Osteoblast (primary cell): Measurements from ENCODE around the gene STRN. TPM values are rescaled to one million over a fixed set of nuclear protein-coding genes. Genes with fewer than 3 reads are reported as not detected.
"Not testable (repeated sequence)": the region's sequence is repeated elsewhere in the genome, so short reads cannot be mapped to it uniquely, and the experiment has no call there.

Source experiments
- DNase-seq: peaks from one replicate; pipeline ENCODE4 v3.0.0; 2011; ENCODE audit warnings: low spot score, mixed read lengths; ENCODE audit not compliant: insufficient read length; ENCODE audit errors: missing footprints
- H2AFZ ChIP-seq: 2 replicates; pipeline ENCODE4 v1.6.0; 2011; ENCODE audit warnings: mild to moderate bottlenecking, low read length
- H3K27ac ChIP-seq: 2 replicates; pipeline ENCODE4 v1.5.1; 2011; ENCODE audit warnings: mild to moderate bottlenecking, low read depth, low read length, moderate library complexity
- H3K27me3 ChIP-seq: 2 replicates; pipeline ENCODE4 v1.6.0; 2012; ENCODE audit warnings: mild to moderate bottlenecking, control low read depth, inconsistent platforms, low read length, moderate library complexity; ENCODE audit not compliant: insufficient read depth
- H3K36me3 ChIP-seq: 2 replicates; pipeline ENCODE4 v1.5.1; 2011; ENCODE audit warnings: mild to moderate bottlenecking, low read length, control low read depth, moderate library complexity; ENCODE audit not compliant: insufficient read depth
- H3K4me1 ChIP-seq: 2 replicates; pipeline ENCODE4 v1.5.1; 2011; ENCODE audit warnings: mild to moderate bottlenecking, low read length, control low read depth, moderate library complexity; ENCODE audit not compliant: insufficient read depth
- H3K4me2 ChIP-seq: 2 replicates; pipeline ENCODE4 v1.6.0; 2011; ENCODE audit warnings: mild to moderate bottlenecking, low read length; ENCODE audit not compliant: insufficient read depth
- H3K4me3 ChIP-seq: fragments of 200-600 bp; sonication (generic); 3 replicates; pipeline ENCODE4 v1.5.1; 2012; ENCODE audit warnings: mild to moderate bottlenecking, low read length, inconsistent platforms; ENCODE audit not compliant: insufficient read depth
- H3K79me2 ChIP-seq: 2 replicates; pipeline ENCODE4 v1.6.0; 2012; ENCODE audit warnings: mild to moderate bottlenecking, low read length, control low read depth, inconsistent platforms; ENCODE audit not compliant: insufficient read depth
- H3K9me3 ChIP-seq: 2 replicates; pipeline ENCODE4 v1.5.1; 2011; ENCODE audit warnings: low read depth, low read length, control low read depth
- H4K20me1 ChIP-seq: 2 replicates; pipeline ENCODE4 v1.6.0; 2012; ENCODE audit warnings: mild to moderate bottlenecking, low read length, control low read depth; ENCODE audit not compliant: insufficient read depth
- total RNA-seq: library from RNA; depleted of rRNA; stranded (reverse); fragments of >200 nt; gene quantifications from 2 replicates; pipeline ENCODE4 v1.2.3, GENCODE V29; 2012
- TF ChIP-seq, protein P1 (sequence below): IDR thresholded peaks from 2 replicates; pipeline ENCODE4 v1.5.1; 2011; ENCODE audit warnings: mild to moderate bottlenecking, low read depth, low read length, moderate library complexity; ENCODE audit errors: extremely low read depth

Gene STRN
- total RNA-seq, 1 donor = 21.4 TPM

GRCh38 chr2:37005118-37005868, 39.0 kb upstream of the STRN start:
- H4K20me1 ChIP-seq = no peaks in the 10 kb centered on the region
- H3K79me2 ChIP-seq = no peaks in the 10 kb centered on the region
- H3K9me3 ChIP-seq = no peaks in the 10 kb centered on the region
- H3K4me1 ChIP-seq = peaks cover 6% of the 10 kb centered on the region
- no peak overlapping the region for H3K27ac ChIP-seq
- H3K4me3 ChIP-seq = no peak overlapping the region
- no peaks in the 10 kb centered on the region for H3K27me3 ChIP-seq
- TF ChIP-seq, protein P1, sequence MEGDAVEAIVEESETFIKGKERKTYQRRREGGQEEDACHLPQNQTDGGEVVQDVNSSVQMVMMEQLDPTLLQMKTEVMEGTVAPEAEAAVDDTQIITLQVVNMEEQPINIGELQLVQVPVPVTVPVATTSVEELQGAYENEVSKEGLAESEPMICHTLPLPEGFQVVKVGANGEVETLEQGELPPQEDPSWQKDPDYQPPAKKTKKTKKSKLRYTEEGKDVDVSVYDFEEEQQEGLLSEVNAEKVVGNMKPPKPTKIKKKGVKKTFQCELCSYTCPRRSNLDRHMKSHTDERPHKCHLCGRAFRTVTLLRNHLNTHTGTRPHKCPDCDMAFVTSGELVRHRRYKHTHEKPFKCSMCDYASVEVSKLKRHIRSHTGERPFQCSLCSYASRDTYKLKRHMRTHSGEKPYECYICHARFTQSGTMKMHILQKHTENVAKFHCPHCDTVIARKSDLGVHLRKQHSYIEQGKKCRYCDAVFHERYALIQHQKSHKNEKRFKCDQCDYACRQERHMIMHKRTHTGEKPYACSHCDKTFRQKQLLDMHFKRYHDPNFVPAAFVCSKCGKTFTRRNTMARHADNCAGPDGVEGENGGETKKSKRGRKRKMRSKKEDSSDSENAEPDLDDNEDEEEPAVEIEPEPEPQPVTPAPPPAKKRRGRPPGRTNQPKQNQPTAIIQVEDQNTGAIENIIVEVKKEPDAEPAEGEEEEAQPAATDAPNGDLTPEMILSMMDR = peak; percentile 61
- DNase-seq = no peak
- peaks cover 30% of the 10 kb centered on the region for H3K36me3 ChIP-seq
- peak overlapping the region; percentile 40 for H2AFZ ChIP-seq
- H3K4me2 ChIP-seq = peak overlapping the region; percentile 26

GRCh38 chr2:37000988-37001556, 34.7 kb upstream of the STRN start:
- DNase-seq = no peak
- peaks cover 28% of the 10 kb centered on the region for H3K36me3 ChIP-seq
- TF ChIP-seq, protein P1 = no peak
- no peak overlapping the region for H3K4me3 ChIP-seq
- H3K4me1 ChIP-seq = peaks cover 7% of the 10 kb centered on the region
- no peaks in the 10 kb centered on the region for H3K79me2 ChIP-seq
- H3K9me3 ChIP-seq = no peaks in the 10 kb centered on the region
- H4K20me1 ChIP-seq = no peaks in the 10 kb centered on the region
- H3K4me2 ChIP-seq = no peak overlapping the region
- no peaks in the 10 kb centered on the region for H3K27me3 ChIP-seq
- no peak overlapping the region for H2AFZ ChIP-seq
- no peak overlapping the region for H3K27ac ChIP-seq

DNA sequence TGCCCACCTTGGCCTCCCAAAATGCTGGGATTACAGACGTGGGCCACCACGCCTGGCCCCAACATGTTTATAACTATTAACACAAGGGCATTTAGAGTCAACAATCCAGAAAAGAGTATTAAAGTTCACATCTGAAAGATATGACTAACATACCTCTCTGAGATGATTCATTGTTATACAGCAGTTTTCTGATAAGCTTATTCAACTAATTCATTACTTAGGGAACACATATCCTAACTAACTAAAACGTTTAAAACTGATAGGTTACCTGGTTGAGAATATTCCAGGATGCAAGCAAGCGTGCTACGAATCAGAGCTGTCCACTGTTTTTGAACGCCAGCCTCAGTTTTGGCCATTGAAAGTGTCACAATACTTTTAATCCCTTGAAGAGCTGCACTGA, 34.0 kb upstream of the STRN start:
- no peaks in the 10 kb centered on the region for H4K20me1 ChIP-seq
- H3K79me2 ChIP-seq = no peaks in the 10 kb centered on the region
- DNase-seq = peak; percentile 44
- no peak overlapping the region for H3K4me3 ChIP-seq
- H3K27me3 ChIP-seq = no peaks in the 10 kb centered on the region
- TF ChIP-seq, protein P1 = no peak
- H2AFZ ChIP-seq = no peak overlapping the region
- H3K4me2 ChIP-seq = no peak overlapping the region
- H3K36me3 ChIP-seq = peaks cover 26% of the 10 kb centered on the region
- H3K9me3 ChIP-seq = no peaks in the 10 kb centered on the region
- H3K4me1 ChIP-seq = peaks cover 7% of the 10 kb centered on the region
- peak overlapping the region; percentile 0 for H3K27ac ChIP-seq

DNA sequence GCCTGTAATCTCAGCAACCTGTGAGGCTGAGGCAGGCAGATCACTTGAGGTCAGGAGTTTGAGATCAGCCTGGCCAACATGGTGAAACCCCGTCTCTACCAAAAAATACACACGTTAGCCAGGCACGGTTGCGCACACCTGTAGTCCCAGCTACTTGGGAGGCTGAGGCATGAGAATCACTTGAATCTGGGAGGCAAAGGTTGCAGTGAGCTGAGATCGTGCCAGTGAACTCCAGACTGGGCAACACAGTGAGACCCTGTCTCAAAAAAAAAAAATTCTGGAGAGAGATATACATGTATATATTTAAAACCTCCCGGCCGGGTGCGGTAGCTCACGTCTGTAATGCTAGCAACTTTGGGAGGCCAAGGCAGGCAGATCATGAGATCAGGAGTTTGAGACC, 33.1 kb upstream of the STRN start:
- H3K9me3 ChIP-seq, H3K4me3 ChIP-seq, H3K27me3 ChIP-seq, H3K4me2 ChIP-seq, H2AFZ ChIP-seq, H4K20me1 ChIP-seq, DNase-seq, H3K4me1 ChIP-seq, H3K79me2 ChIP-seq, H3K27ac ChIP-seq: not testable (repeated sequence)
- peaks cover 26% of the 10 kb centered on the region for H3K36me3 ChIP-seq
